Astrocyte (in vitro differentiated cells and primary cell): ENCODE data around the gene IRS1. TPM values are rescaled to one million over a fixed set of nuclear protein-coding genes. Genes with fewer than 3 reads are reported as not detected.

ENCODE experiments used
- DNase-seq: peaks from one replicate; pipeline ENCODE4 v3.0.0-alpha.2; 2010; ENCODE audit warnings: low read depth
- FAIRE-seq: peaks from 2 replicates; lab custom pipeline; 2011; peaks lifted over from hg19 to GRCh38; lab: Jason Lieb, UNC
- H2AFZ ChIP-seq: 2 replicates; pipeline ENCODE4 v1.6.0; 2012; ENCODE audit warnings: low read depth, low read length, inconsistent platforms
- H3K27ac ChIP-seq: 2 replicates; pipeline ENCODE4 v1.5.1; 2011; ENCODE audit warnings: low read depth, low read length, inconsistent platforms
- H3K27me3 ChIP-seq: 2 replicates; pipeline ENCODE4 v1.6.0; 2011; ENCODE audit warnings: low read length, inconsistent platforms; ENCODE audit not compliant: insufficient read depth
- H3K36me3 ChIP-seq: 2 replicates; pipeline ENCODE4 v1.5.1; 2011; ENCODE audit warnings: low read length, inconsistent platforms; ENCODE audit not compliant: insufficient read depth
- H3K4me1 ChIP-seq: 2 replicates; pipeline ENCODE4 v1.5.1; 2011; ENCODE audit warnings: low read length, inconsistent platforms; ENCODE audit not compliant: insufficient read depth
- H3K4me2 ChIP-seq: 2 replicates; pipeline ENCODE4 v1.6.0; 2012; ENCODE audit warnings: low read length, inconsistent platforms
- H3K4me3 ChIP-seq: 2 replicates; pipeline ENCODE4 v1.5.1; 2011; ENCODE audit warnings: low read depth, mild to moderate bottlenecking, low read length, inconsistent platforms; ENCODE audit not compliant: insufficient read depth
- H3K79me2 ChIP-seq: 2 replicates; pipeline ENCODE4 v1.6.0; 2012; ENCODE audit warnings: mild to moderate bottlenecking, low read length, inconsistent platforms; ENCODE audit not compliant: insufficient read depth
- H3K9ac ChIP-seq: 2 replicates; pipeline ENCODE4 v1.6.0; 2012; ENCODE audit warnings: mild to moderate bottlenecking, low read length, inconsistent platforms
- H3K9me3 ChIP-seq: 2 replicates; pipeline ENCODE4 v1.5.1; 2012; ENCODE audit warnings: low read depth, mild to moderate bottlenecking, low read length, inconsistent platforms; ENCODE audit not compliant: insufficient read depth
- H4K20me1 ChIP-seq: 2 replicates; pipeline ENCODE4 v1.6.0; 2012; ENCODE audit warnings: low read length, inconsistent platforms; ENCODE audit not compliant: insufficient read depth
- H3K27ac Mint-ChIP-seq: one replicate; pipeline ENCODE4 v1.8.0; 2021; ENCODE audit warnings: mild to moderate bottlenecking, mixed read lengths; ENCODE audit not compliant: unreplicated experiment
- H3K27me3 Mint-ChIP-seq: one replicate; pipeline ENCODE4 v1.8.0; 2021; ENCODE audit warnings: low read depth, mixed read lengths; ENCODE audit not compliant: unreplicated experiment
- H3K36me3 Mint-ChIP-seq: one replicate; pipeline ENCODE4 v1.8.0; 2021; ENCODE audit warnings: low read depth, mixed read lengths; ENCODE audit not compliant: unreplicated experiment
- H3K4me1 Mint-ChIP-seq: one replicate; pipeline ENCODE4 v1.8.0; 2021; ENCODE audit warnings: low read depth, mixed read lengths; ENCODE audit not compliant: unreplicated experiment
- H3K4me3 Mint-ChIP-seq: one replicate; pipeline ENCODE4 v1.8.0; 2021; ENCODE audit warnings: mild to moderate bottlenecking, moderate library complexity, mixed read lengths; ENCODE audit not compliant: unreplicated experiment
- H3K9me3 Mint-ChIP-seq: one replicate; pipeline ENCODE4 v1.8.0; 2021; ENCODE audit warnings: mild to moderate bottlenecking, mixed read lengths; ENCODE audit not compliant: unreplicated experiment
- CTCF ChIP-seq: IDR thresholded peaks from 2 replicates; pipeline ENCODE4 v1.5.1; 2011; ENCODE audit warnings: low read depth, mild to moderate bottlenecking, inconsistent platforms, low read length, moderate library complexity; ENCODE audit not compliant: insufficient read depth
- EZH2 ChIP-seq: IDR thresholded peaks from 2 replicates; pipeline ENCODE4 v1.6.1; 2012; ENCODE audit warnings: mild to moderate bottlenecking, low read length, inconsistent platforms; ENCODE audit not compliant: insufficient read depth
- total RNA-seq: library from RNA; stranded (reverse); gene quantifications from 2 replicates; pipeline ENCODE4 v1.2.1, GENCODE V29; 2021

IRS1 gene
- total RNA-seq, 1 donor from 2014 or later = 45.0 TPM

GRCh38 chr2:226761195-226761583 lies 38.4 kb downstream of the IRS1 start:
- Histone ChIP-seq H2AFZ (no peak overlapping the region), H3K4me1 (peaks cover 41% of the 10 kb centered on the region), H3K27me3 (no peaks in the 10 kb centered on the region), H3K9me3 (no peaks in the 10 kb centered on the region), H3K27ac (peak overlapping the region; percentile 65), H3K4me2 (peak overlapping the region; percentile 27), H3K4me3 (no peak overlapping the region), H3K36me3 (peaks cover 13% of the 10 kb centered on the region), H3K79me2 (peaks cover 95% of the 10 kb centered on the region), H4K20me1 (peaks cover 7% of the 10 kb centered on the region), H3K9ac (peak overlapping the region; percentile 3)
- DNase-seq (no peak), FAIRE-seq (no peak)
- H3K4me3 Mint-ChIP-seq = no peak overlapping the region
- peaks cover 29% of the 10 kb centered on the region for H3K36me3 Mint-ChIP-seq
- TF ChIP-seq EZH2 = no peak
- peak overlapping the region; percentile 41 for H3K27ac Mint-ChIP-seq
- peaks cover 15% of the 10 kb centered on the region for H3K9me3 Mint-ChIP-seq
- H3K27me3 Mint-ChIP-seq = no peaks in the 10 kb centered on the region
- peaks cover 51% of the 10 kb centered on the region for H3K4me1 Mint-ChIP-seq

- Histone ChIP-seq H3K4me2 (peak overlapping the region; percentile 27), H3K4me1 (peaks cover 46% of the 10 kb centered on the region), H3K4me3 (no peak overlapping the region), H3K36me3 (peaks cover 13% of the 10 kb centered on the region), H3K9ac (peak overlapping the region; percentile 3), H3K27me3 (no peaks in the 10 kb centered on the region), H2AFZ (no peak overlapping the region), H3K79me2 (peaks cover 95% of the 10 kb centered on the region), H3K9me3 (no peaks in the 10 kb centered on the region), H3K27ac (peak overlapping the region; percentile 65), H4K20me1 (peaks cover 7% of the 10 kb centered on the region)
- TF ChIP-seq EZH2 = no peak
- no peak for TF ChIP-seq CTCF
- peaks cover 28% of the 10 kb centered on the region for H3K36me3 Mint-ChIP-seq
- H3K9me3 Mint-ChIP-seq = peaks cover 15% of the 10 kb centered on the region
- peaks cover 57% of the 10 kb centered on the region for H3K4me1 Mint-ChIP-seq
- FAIRE-seq (peak; percentile 73), DNase-seq (peak; percentile 91)
- no peaks in the 10 kb centered on the region for H3K27me3 Mint-ChIP-seq
- H3K4me3 Mint-ChIP-seq = peak overlapping the region; percentile 37
- peak overlapping the region; percentile 92 for H3K27ac Mint-ChIP-seq
Observed at GRCh38 chr2:226760412-226761194, 39.0 kb downstream of the IRS1 start.

- Histone ChIP-seq H3K36me3 (peaks cover 9% of the 10 kb centered on the region), H3K4me1 (peaks cover 54% of the 10 kb centered on the region), H3K27ac (peak overlapping the region; percentile 65), H3K27me3 (no peaks in the 10 kb centered on the region), H3K9me3 (no peaks in the 10 kb centered on the region), H3K4me3 (no peak overlapping the region), H2AFZ (no peak overlapping the region), H4K20me1 (peaks cover 7% of the 10 kb centered on the region), H3K9ac (peak overlapping the region; percentile 15), H3K79me2 (peaks cover 95% of the 10 kb centered on the region), H3K4me2 (peak overlapping the region; percentile 29)
- no peaks in the 10 kb centered on the region for H3K27me3 Mint-ChIP-seq
- FAIRE-seq (no peak), DNase-seq (no peak)
- no peak for TF ChIP-seq EZH2
- no peak for TF ChIP-seq CTCF
- H3K36me3 Mint-ChIP-seq = peaks cover 19% of the 10 kb centered on the region
- H3K4me3 Mint-ChIP-seq = no peak overlapping the region
- peak overlapping the region; percentile 71 for H3K27ac Mint-ChIP-seq
- H3K4me1 Mint-ChIP-seq = peaks cover 64% of the 10 kb centered on the region
- peaks cover 10% of the 10 kb centered on the region for H3K9me3 Mint-ChIP-seq
Observed at GRCh38 chr2:226759768-226760167, 39.9 kb downstream of the IRS1 start.
